ENCODE data around the gene TPSG1.

Gene TPSG1

GRCh38 chr16:1261131-1261892, 36.2 kb upstream of the TPSG1 start:
- TF ChIP-seq, protein P1, sequence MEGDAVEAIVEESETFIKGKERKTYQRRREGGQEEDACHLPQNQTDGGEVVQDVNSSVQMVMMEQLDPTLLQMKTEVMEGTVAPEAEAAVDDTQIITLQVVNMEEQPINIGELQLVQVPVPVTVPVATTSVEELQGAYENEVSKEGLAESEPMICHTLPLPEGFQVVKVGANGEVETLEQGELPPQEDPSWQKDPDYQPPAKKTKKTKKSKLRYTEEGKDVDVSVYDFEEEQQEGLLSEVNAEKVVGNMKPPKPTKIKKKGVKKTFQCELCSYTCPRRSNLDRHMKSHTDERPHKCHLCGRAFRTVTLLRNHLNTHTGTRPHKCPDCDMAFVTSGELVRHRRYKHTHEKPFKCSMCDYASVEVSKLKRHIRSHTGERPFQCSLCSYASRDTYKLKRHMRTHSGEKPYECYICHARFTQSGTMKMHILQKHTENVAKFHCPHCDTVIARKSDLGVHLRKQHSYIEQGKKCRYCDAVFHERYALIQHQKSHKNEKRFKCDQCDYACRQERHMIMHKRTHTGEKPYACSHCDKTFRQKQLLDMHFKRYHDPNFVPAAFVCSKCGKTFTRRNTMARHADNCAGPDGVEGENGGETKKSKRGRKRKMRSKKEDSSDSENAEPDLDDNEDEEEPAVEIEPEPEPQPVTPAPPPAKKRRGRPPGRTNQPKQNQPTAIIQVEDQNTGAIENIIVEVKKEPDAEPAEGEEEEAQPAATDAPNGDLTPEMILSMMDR (IDR thresholded peaks at IDR 0.05; ENCODE audit: borderline replicate concordance, control extremely low read depth, extremely low read depth, insufficient read depth, missing control alignments): no peak
- peak; percentile 62 for DNase-seq (ENCODE audit: low spot score)
- in situ Hi-C loops (cut with MboI; ENCODE audit: low sequenced_read_pairs, unreplicated experiment): no loop called here

- TF ChIP-seq, protein P1 (IDR thresholded peaks at IDR 0.05; ENCODE audit: borderline replicate concordance, control extremely low read depth, extremely low read depth, insufficient read depth, missing control alignments): no peak
- in situ Hi-C loops (cut with MboI; ENCODE audit: low sequenced_read_pairs, unreplicated experiment): no loop called here
- DNase-seq (ENCODE audit: low spot score): peak; percentile 33
These were observed 35.1 kb upstream of the TPSG1 start for GRCh38 chr16:1260101-1260680.

- TF ChIP-seq, protein P1 (IDR thresholded peaks at IDR 0.05; ENCODE audit: borderline replicate concordance, control extremely low read depth, extremely low read depth, insufficient read depth, missing control alignments): no peak
- in situ Hi-C loops (cut with MboI; ENCODE audit: low sequenced_read_pairs, unreplicated experiment): no loop called here
- peak; percentile 39 for DNase-seq (ENCODE audit: low spot score)
These were observed 34.6 kb upstream of the TPSG1 start for GRCh38 chr16:1259760-1260068.

DNA sequence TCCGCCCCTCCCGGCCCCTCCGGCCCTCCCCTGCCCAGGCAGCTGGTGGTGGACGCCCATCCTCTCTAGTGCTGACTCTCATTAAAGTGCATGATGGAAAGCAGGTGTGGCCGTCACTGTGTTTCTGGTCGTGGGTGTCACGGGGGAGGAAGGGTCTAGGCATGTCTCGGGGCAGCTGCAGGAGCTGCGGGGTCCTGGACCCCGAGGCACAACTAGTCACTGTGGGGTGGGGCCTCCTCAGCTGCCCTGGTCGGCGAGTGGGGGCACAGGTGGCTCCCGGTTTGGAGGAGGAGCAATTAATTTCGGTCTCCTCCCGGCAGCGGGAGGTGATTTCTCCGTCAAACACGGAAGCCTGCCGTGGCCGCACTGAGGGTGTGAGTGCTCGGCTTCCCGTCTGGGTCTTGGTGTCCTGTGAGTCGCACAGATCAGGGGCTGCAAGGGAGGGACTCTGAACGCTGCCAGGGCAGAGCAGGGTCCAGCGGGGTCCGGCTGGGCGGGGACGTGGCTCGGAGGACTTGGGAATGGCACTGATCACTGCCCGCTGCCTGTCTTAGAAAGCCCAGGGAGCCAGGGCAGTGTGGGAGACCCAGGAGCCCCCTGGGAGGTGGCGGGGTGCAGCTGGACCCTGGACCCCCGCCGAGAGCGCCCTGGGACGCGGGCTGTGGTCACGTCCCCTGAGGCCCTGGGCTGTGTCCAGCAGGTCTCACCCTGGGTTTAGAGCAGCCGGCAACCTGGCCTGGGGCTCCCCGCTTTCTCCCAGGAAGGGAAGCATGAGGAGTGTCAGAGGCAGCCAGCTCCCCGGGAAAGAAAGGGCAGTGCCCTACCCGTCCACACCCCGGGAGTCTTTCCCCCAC, 34.1 kb upstream of the TPSG1 start:
- in situ Hi-C loops (cut with MboI; ENCODE audit: low sequenced_read_pairs, unreplicated experiment): no loop called here
- TF ChIP-seq, protein P1 (IDR thresholded peaks at IDR 0.05; ENCODE audit: borderline replicate concordance, control extremely low read depth, extremely low read depth, insufficient read depth, missing control alignments): no peak
- peak; percentile 62 for DNase-seq (ENCODE audit: low spot score)

- DNase-seq (ENCODE audit: low spot score): peak; percentile 49
- TF ChIP-seq, protein P1 (IDR thresholded peaks at IDR 0.05; ENCODE audit: borderline replicate concordance, control extremely low read depth, extremely low read depth, insufficient read depth, missing control alignments): no peak
- in situ Hi-C loops (cut with MboI; ENCODE audit: low sequenced_read_pairs, unreplicated experiment): no loop called here
These were observed 33.1 kb upstream of the TPSG1 start for GRCh38 chr16:1258225-1258600.

DNA sequence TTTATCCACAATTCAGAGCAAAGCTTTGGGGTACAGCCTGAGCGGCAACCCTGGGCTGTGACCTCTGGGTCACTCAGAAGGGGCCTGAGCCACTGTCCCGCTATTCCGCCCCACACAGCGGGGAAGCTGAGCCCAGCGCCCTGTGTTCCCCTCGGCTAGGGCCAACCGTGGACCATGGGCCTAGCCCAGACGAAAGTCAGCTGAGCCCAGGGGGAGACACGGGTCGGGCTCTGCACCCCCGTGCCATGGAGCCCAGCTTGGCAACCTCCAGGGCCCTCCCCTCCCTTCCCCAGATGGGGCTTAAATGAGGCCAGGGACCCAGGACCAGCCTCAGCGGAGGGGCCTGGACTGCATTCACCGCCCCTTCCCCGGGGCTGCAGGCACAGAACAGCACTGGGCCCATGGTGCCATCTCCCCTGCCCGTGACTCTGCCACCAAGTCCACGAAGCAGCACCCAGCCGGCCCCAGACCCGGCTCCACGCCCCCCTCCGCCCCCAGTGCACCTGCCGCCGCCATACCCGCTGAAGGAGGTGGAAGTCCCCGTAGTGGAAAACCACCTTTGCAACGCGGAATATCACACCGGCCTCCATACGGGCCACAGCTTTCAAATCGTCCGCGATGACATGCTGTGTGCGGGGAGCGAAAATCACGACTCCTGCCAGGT, 32.6 kb upstream of the TPSG1 start:
- no peak for DNase-seq (ENCODE audit: low spot score)
- TF ChIP-seq, protein P1 (IDR thresholded peaks at IDR 0.05; ENCODE audit: borderline replicate concordance, control extremely low read depth, extremely low read depth, insufficient read depth, missing control alignments): no peak
- in situ Hi-C loops (cut with MboI; ENCODE audit: low sequenced_read_pairs, unreplicated experiment): no loop called here
